ENCODE results near the gene MVB12B. TPM values are rescaled to one million over a fixed set of nuclear protein-coding genes. Genes with fewer than 3 reads are reported as not detected.

The MVB12B gene
- total RNA-seq, 4 donors from 2014 or later, result 15.7 to 27.3 (median 22.7) TPM

GRCh38 chr9:126394802-126395201 lies 68.2 kb downstream of the MVB12B start:
- in situ Hi-C loops (cut with MboI; ENCODE audit: low pct_ligation_motif_present in 1 of 4, low pct_unique_long_range_greater_than_20kb in 1 of 4, low sequenced_read_pairs in 3 of 4), result loop anchor here in 3 of 4 donors (5.0 to 25.0 kb wide), 4 partner anchors 83 to 983 kb away; no protein-coding TSS in a partner anchor
- intact Hi-C loops (cut with DNase I; ENCODE audit: low total_unique reads), result loop anchor here (5.0 kb wide), 1 partner anchor 988 kb away; no protein-coding TSS in a partner anchor
- no peak for DNase-seq
- Histone ChIP-seq H3K36me3 (no peaks in the 10 kb centered on the region), H3K4me1 (peaks cover 0 to 29% (median 8%) of the 10 kb centered on the region in 4 donors), H3K9me3 (no peaks in the 10 kb centered on the region), H3K4me3 (no peak overlapping the region), H3K27ac (no peak overlapping the region), H3K27me3 (no peaks in the 10 kb centered on the region)
- TF ChIP-seq POLR2AphosphoS5 (IDR thresholded peaks at IDR 0.05), result no peak
- TF ChIP-seq POLR2A (IDR thresholded peaks at IDR 0.05), result no peak
- TF ChIP-seq EP300 (IDR thresholded peaks at IDR 0.05; ENCODE audit: low read depth), result no peak
- no peak for TF ChIP-seq CTCF (IDR thresholded peaks at IDR 0.05)
- WGBS, 2 donors (ENCODE audit: low coverage in 1 of 2), result 93% methylated on average over 9 of the region's 9 CpGs; no CpG with 5 or more reads in 1 of the 2 donors

GRCh38 chr9:126395439-126396212 lies 69.0 kb downstream of the MVB12B start:
- Histone ChIP-seq H3K27me3 (no peaks in the 10 kb centered on the region), H3K4me3 (no peak overlapping the region), H3K36me3 (no peaks in the 10 kb centered on the region), H3K27ac (no peak overlapping the region), H3K9me3 (no peaks in the 10 kb centered on the region), H3K4me1 (peaks cover 0 to 29% (median 8%) of the 10 kb centered on the region in 4 donors)
- no peak for TF ChIP-seq POLR2AphosphoS5 (IDR thresholded peaks at IDR 0.05)
- intact Hi-C loops (cut with DNase I; ENCODE audit: low total_unique reads), result loop anchor here (5.0 kb wide), 1 partner anchor 988 kb away; no protein-coding TSS in a partner anchor
- 36 to 50% methylated on average over 7 of the region's 7 CpGs for WGBS, 2 donors (ENCODE audit: low coverage in 1 of 2)
- peak; percentile 31 for DNase-seq
- in situ Hi-C loops (cut with MboI; ENCODE audit: low pct_ligation_motif_present in 1 of 4, low pct_unique_long_range_greater_than_20kb in 1 of 4, low sequenced_read_pairs in 3 of 4), result loop anchor here in 3 of 4 donors (5.0 to 25.0 kb wide), 4 partner anchors 83 to 983 kb away; no protein-coding TSS in a partner anchor

GRCh38 chr9:126397056-126397455 lies 70.4 kb downstream of the MVB12B start:
- peak; percentile 66 for DNase-seq
- Histone ChIP-seq H3K4me3 (no peak overlapping the region), H3K27ac (no peak overlapping the region), H3K36me3 (no peaks in the 10 kb centered on the region), H3K27me3 (no peaks in the 10 kb centered on the region), H3K9me3 (no peaks in the 10 kb centered on the region), H3K4me1 (peaks cover 0 to 27% (median 6%) of the 10 kb centered on the region in 4 donors)
- intact Hi-C loops (cut with DNase I; ENCODE audit: low total_unique reads), result loop anchor here (5.0 kb wide), 1 partner anchor 990 kb away; no protein-coding TSS in a partner anchor
- in situ Hi-C loops (cut with MboI; ENCODE audit: low pct_ligation_motif_present in 1 of 4, low pct_unique_long_range_greater_than_20kb in 1 of 4, low sequenced_read_pairs in 3 of 4), result loop anchor here in 3 of 4 donors (5.0 to 25.0 kb wide), 4 partner anchors 85 to 985 kb away; no protein-coding TSS in a partner anchor
- 42 to 77% methylated on average over 4 to 5 of the region's 5 CpGs for WGBS, 2 donors (ENCODE audit: low coverage in 1 of 2)
- TF ChIP-seq CTCF (IDR thresholded peaks at IDR 0.05) (peak in 3 of 5 experiments; percentile 22 to 45 (median 40)), POLR2AphosphoS5 (IDR thresholded peaks at IDR 0.05) (no peak), POLR2A (IDR thresholded peaks at IDR 0.05) (no peak)

- Histone ChIP-seq H3K36me3 (no peaks in the 10 kb centered on the region), H3K27ac (no peak overlapping the region), H3K4me3 (no peak overlapping the region), H3K27me3 (no peaks in the 10 kb centered on the region), H3K9me3 (no peaks in the 10 kb centered on the region), H3K4me1 (peaks cover 0 to 20% (median 0%) of the 10 kb centered on the region in 4 donors)
- in situ Hi-C loops (cut with MboI; ENCODE audit: low pct_ligation_motif_present in 1 of 4, low pct_unique_long_range_greater_than_20kb in 1 of 4, low sequenced_read_pairs in 3 of 4) (loop anchor here in 3 of 4 donors (5.0 to 25.0 kb wide), 4 partner anchors 86 to 986 kb away; no protein-coding TSS in a partner anchor), intact Hi-C loops (cut with DNase I; ENCODE audit: low total_unique reads) (loop anchor here (2.0 to 5.0 kb wide), 2 partner anchors 96 to 991 kb away; no protein-coding TSS in a partner anchor)
- DNase-seq, result peak; percentile 87
- TF ChIP-seq POLR2A (IDR thresholded peaks at IDR 0.05), result no peak
- TF ChIP-seq CTCF (IDR thresholded peaks at IDR 0.05), result peak; percentile 95 to 98 (median 96)
- TF ChIP-seq EP300 (IDR thresholded peaks at IDR 0.05; ENCODE audit: low read depth), result no peak
- WGBS, 2 donors (ENCODE audit: low coverage in 1 of 2), result 9 to 24% methylated on average over 5 to 25 of the region's 25 CpGs
Measured at GRCh38 chr9:126398403-126399058, 71.9 kb downstream of the MVB12B start.
